Measurements from ENCODE around the gene LRRC4C.

DNA sequence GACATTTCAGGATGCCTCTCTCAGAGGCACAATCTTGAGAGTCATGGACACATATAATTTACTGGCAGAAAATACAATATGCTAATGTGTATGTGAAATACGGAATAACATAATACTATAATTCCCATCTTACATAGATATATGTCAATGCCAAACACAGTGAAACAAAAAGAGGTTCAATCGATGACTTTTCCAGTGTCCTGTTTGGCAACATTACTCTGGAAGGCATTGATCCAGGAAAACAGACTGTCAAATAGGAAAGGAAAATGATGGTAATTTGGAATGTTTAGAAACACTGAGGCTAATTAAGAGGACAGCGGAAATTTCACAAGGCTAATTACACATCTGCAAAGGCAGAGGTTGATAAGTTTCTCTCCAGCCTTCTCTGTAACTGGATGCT, 942.3 kb downstream of the LRRC4C start:
- TF ChIP-seq, protein P1, sequence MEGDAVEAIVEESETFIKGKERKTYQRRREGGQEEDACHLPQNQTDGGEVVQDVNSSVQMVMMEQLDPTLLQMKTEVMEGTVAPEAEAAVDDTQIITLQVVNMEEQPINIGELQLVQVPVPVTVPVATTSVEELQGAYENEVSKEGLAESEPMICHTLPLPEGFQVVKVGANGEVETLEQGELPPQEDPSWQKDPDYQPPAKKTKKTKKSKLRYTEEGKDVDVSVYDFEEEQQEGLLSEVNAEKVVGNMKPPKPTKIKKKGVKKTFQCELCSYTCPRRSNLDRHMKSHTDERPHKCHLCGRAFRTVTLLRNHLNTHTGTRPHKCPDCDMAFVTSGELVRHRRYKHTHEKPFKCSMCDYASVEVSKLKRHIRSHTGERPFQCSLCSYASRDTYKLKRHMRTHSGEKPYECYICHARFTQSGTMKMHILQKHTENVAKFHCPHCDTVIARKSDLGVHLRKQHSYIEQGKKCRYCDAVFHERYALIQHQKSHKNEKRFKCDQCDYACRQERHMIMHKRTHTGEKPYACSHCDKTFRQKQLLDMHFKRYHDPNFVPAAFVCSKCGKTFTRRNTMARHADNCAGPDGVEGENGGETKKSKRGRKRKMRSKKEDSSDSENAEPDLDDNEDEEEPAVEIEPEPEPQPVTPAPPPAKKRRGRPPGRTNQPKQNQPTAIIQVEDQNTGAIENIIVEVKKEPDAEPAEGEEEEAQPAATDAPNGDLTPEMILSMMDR (IDR thresholded peaks at IDR 0.05) = no peak
- TF ChIP-seq POLR2A (IDR thresholded peaks at IDR 0.05) = no peak
